Epithelial cell of prostate (primary cell): Measurements from ENCODE around the gene LTC4S.

Experiments
- DNase-seq: peaks from one replicate; pipeline ENCODE4 v3.0.0-alpha.2; 2011; ENCODE audit warnings: low read depth, low spot score
- H3K27ac ChIP-seq: fragments of 450-650 bp; 2 replicates; pipeline ENCODE4 v1.5.1; 2017; ENCODE audit warnings: mild to moderate bottlenecking

Gene LTC4S

DNA sequence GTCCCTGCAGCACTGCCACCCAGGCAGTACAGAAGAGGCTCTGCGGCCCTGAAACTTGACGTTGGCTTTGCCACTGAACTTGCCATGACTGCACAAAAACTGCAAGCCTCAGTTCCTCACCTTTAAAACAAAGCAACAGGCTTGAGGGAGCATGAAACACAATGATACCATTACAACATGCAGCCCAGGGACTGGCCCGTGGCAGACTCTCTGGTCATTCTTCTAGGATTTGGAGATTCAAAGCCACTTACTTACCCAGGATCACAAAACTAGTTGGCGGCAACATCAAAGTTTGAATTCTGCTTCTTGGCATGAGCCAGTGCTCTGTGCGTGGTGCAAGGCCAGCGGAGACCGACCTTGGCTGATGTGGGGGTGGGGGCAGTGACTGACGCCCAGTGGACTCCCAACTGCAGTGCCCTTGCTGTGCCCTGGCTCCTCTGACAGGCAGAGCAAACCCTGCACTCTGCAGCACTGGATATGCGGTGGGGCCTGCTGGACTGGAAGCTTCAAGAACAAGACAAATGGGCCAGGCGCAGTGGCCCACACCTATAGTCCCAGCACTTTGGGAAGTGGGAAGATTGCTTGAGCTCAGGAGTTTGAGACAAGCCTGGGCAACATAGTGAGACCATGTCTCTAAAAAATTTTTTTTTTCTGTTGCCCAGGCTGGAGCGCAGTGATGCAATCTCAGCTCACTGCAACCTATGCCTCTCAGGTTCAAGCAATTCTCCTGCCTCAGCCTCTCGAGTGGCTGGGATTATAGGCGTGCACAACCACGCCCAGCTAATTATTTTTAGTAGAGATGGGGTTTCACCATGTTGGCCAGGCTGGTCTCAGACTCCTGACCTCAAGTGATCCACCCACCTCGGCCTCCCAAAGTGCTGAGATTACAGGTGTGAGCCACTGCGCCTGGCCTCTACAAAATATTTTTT, 45.8 kb downstream of the LTC4S start:
- no peak for DNase-seq
- H3K27ac ChIP-seq: peak overlapping the region; percentile 42

DNA sequence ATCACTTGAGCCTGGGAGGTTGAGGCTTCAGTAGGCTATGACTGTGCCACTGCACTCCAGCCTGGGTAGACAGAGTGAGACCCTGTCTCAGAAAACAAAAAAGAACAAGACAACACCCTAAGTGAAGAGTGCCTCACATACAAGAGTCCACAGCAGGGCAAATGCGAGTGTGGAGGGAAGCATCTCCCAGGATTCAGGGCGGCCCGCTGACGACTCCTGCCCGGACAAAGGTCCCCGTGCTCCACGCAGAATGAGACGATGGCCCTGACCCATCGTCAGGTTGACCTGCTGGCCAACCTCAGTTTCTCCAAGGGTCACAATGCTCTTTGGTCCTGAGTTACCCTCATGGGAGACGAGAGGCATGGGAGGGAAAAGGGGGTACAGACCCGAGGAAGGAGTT, 46.5 kb downstream of the LTC4S start:
- DNase-seq: no peak
- H3K27ac ChIP-seq: peak overlapping the region; percentile 42

DNA sequence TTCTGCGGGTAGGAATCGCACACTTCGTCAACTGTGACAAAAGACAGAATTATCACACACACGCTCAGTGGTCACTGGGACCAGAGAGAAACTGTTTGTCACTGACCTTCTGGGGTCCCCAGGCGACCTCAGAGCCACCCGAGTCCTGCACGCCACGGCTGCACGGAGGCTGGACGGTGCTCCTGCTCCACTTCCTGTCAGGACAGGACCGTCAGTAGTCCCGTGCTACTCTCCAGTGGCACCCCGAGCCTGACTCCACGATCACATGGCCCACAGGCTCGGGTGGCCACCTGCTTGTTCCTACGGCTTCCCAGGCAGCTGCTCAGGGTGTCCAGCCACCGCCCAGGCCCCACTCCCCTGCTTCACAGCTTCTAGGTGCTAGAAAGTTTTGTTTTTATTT, 47.0 kb downstream of the LTC4S start:
- H3K27ac ChIP-seq: no peak overlapping the region

DNA sequence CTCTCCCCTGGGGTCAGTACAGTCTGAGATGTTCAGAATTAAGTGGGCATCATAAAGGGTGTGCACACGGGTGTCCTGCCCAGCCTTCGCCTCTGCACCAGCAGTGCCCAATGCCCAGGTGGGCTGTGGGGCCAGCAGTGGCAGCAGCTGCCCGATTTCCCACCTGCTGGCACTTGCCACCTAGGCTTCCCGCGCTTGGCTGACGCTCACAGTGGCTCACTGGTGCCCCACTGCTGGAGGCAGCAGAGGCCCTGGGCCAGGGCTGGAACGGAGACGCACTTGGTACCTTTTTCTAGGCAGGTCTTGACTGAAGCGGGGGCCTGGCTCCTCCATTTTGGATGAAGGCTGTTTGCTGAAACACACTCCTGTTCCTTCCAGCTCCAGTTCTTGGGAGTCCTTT, 47.8 kb downstream of the LTC4S start:
- no peak overlapping the region for H3K27ac ChIP-seq
- no peak for DNase-seq

More for the DNA sequence above, 47.0 kb downstream of the LTC4S start:
- no peak for DNase-seq
